Gastroesophageal sphincter (tissue), 3 donors: ENCODE results near the gene CTTNBP2.

Source experiments
- CTCF ChIP-seq, 4 experiments: fragments of 200-600 bp in 2 of 4; fragments of 450-650 bp in 2 of 4; sonication (generic) in 1 of 4; IDR thresholded peaks; one replicate each; pipeline ENCODE4 v1.5.1; 2017 to 2019; ENCODE audit warnings: antibody characterized with exemption in 4 of 4, mild to moderate bottlenecking in 2 of 4, moderate library complexity in 2 of 4
- EP300 ChIP-seq: sonication (generic); formaldehyde crosslinking; IDR thresholded peaks from one replicate; pipeline ENCODE4 v1.6.1; 2017; ENCODE audit warnings: antibody characterized with exemption, mild to moderate bottlenecking
- POLR2A ChIP-seq, 2 donors: fragments of 450-650 bp; IDR thresholded peaks; one replicate each; pipeline ENCODE4 v1.6.1; 2017; ENCODE audit warnings: antibody characterized with exemption in 2 of 2, mild to moderate bottlenecking in 2 of 2, moderate library complexity in 1 of 2

DNA sequence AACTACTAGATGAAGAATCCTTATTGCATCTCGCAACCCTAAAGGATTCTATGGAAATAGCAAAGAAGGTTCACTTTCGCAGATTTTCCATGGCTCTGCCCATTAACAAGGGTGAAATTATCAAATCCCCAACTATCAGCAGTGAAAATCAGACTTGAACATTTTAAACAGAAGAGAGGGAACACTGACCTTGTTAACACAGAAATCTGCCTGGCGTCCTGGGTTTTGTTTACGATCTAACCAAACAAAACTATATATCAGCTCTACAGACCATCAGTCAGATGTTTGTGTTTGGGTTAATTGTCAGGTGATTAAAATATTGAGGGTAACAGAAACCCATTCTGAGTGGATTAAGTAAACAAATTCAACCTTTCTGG, 1.9 kb downstream of the CTTNBP2 start:
- TF ChIP-seq POLR2A (IDR thresholded peaks at IDR 0.05) (no peak), CTCF (IDR thresholded peaks at IDR 0.05) (no peak), EP300 (no peak)
